ENCODE results near the gene ZNF621.
A peak's percentile ranks its signal among the peaks of the same experiment; 100 is the strongest.

Gene ZNF621

GRCh38 chr3:40524568-40525285 lies at the start of gene ZNF621:
TSS of gene ZNF621 (plus strand) at chr3:40524960. CDS start at chr3:40525841, 881 bp downstream.
- peak; percentile 39 for DNase-seq (ENCODE audit: low read depth)

GRCh38 chr3:40476478-40477470 lies 48.0 kb upstream of the ZNF621 start, which contains the start of gene ZNF619:
TSS of gene ZNF619 (plus strand) at chr3:40477122. CDS start at chr3:40477980, 858 bp downstream.
- DNase-seq (ENCODE audit: low read depth) = peak; percentile 17

GRCh38 chr3:40477666-40478065 lies 47.1 kb upstream of the ZNF621 start:
- no peak for DNase-seq (ENCODE audit: low read depth)

- DNase-seq (ENCODE audit: low read depth) = no peak
Observed at GRCh38 chr3:40487172-40487571, 37.6 kb upstream of the ZNF621 start.

- no peak for DNase-seq (ENCODE audit: low read depth)
Observed at GRCh38 chr3:40490916-40491315, 33.8 kb upstream of the ZNF621 start.

GRCh38 chr3:40494698-40495097 lies 30.1 kb upstream of the ZNF621 start:
- DNase-seq (ENCODE audit: low read depth) = no peak

- DNase-seq (ENCODE audit: low read depth) = no peak
Observed at GRCh38 chr3:40497288-40497687, 27.5 kb upstream of the ZNF621 start.

- DNase-seq (ENCODE audit: low read depth) = no peak
Observed at GRCh38 chr3:40499952-40500351, 24.8 kb upstream of the ZNF621 start.

GRCh38 chr3:40502034-40502433 lies 22.7 kb upstream of the ZNF621 start:
- no peak for DNase-seq (ENCODE audit: low read depth)

- DNase-seq (ENCODE audit: low read depth) = peak; percentile 99
Observed at GRCh38 chr3:40504636-40505430, 19.9 kb upstream of the ZNF621 start.

GRCh38 chr3:40505599-40506462 lies 18.9 kb upstream of the ZNF621 start, which contains the start of gene ZNF620:
TSS of gene ZNF620 (plus strand) at chr3:40506039. CDS start at chr3:40506353, 314 bp downstream.
- no peak for DNase-seq (ENCODE audit: low read depth)

- DNase-seq (ENCODE audit: low read depth) = no peak
Observed at GRCh38 chr3:40511031-40511718, 13.6 kb upstream of the ZNF621 start.

- DNase-seq (ENCODE audit: low read depth) = no peak
Observed at GRCh38 chr3:40516201-40516600, 8.6 kb upstream of the ZNF621 start.

GRCh38 chr3:40518067-40518466 lies 6.7 kb upstream of the ZNF621 start:
- no peak for DNase-seq (ENCODE audit: low read depth)

GRCh38 chr3:40518848-40519247 lies 5.9 kb upstream of the ZNF621 start:
- DNase-seq (ENCODE audit: low read depth) = no peak

GRCh38 chr3:40521254-40521653 lies 3.5 kb upstream of the ZNF621 start:
- DNase-seq (ENCODE audit: low read depth) = no peak

GRCh38 chr3:40523781-40524180 lies 979 bp upstream of the ZNF621 start:
- no peak for DNase-seq (ENCODE audit: low read depth)

GRCh38 chr3:40524222-40524567 lies 565 bp upstream of the ZNF621 start:
- DNase-seq (ENCODE audit: low read depth) = no peak

- no peak for DNase-seq (ENCODE audit: low read depth)
Observed at GRCh38 chr3:40528426-40528825, 3.7 kb downstream of the ZNF621 start.

GRCh38 chr3:40532252-40532651 lies 7.5 kb downstream of the ZNF621 start:
- DNase-seq (ENCODE audit: low read depth) = no peak

Measured in GM04503 (cell line).